ENCODE results near the gene FGD6. TPM values are rescaled to one million over a fixed set of nuclear protein-coding genes. Genes with fewer than 3 reads are reported as not detected.
A peak's percentile ranks its signal among the peaks of the same experiment; 100 is the strongest.
"Not testable (repeated sequence)": the region's sequence is repeated elsewhere in the genome, so short reads cannot be mapped to it uniquely, and the experiment has no call there.

FGD6 gene
- total RNA-seq, 1 donor from 2014 or later, result 31.5 TPM

GRCh38 chr12:95102916-95103671 lies 114.2 kb downstream of the FGD6 start:
- H3K36me3 ChIP-seq (ENCODE audit: control insufficient read depth, insufficient read depth, low read length), result peaks cover 3% of the 10 kb centered on the region
- no peak overlapping the region for H3K4me3 ChIP-seq (ENCODE audit: low read depth, low read length)
- H3K27me3 ChIP-seq (ENCODE audit: control insufficient read depth, insufficient read depth, low read length), result no peaks in the 10 kb centered on the region
- peak; percentile 94 for DNase-seq (ENCODE audit: low read depth)
- no peak for TF ChIP-seq CTCF (IDR thresholded peaks at IDR 0.05; ENCODE audit: insufficient read depth, low read length, poor library complexity, severe bottlenecking)

GRCh38 chr12:95101957-95102356 lies 115.3 kb downstream of the FGD6 start:
- not testable (repeated sequence) for DNase-seq (ENCODE audit: low read depth); H3K36me3 ChIP-seq (ENCODE audit: control insufficient read depth, insufficient read depth, low read length); H3K27me3 ChIP-seq (ENCODE audit: control insufficient read depth, insufficient read depth, low read length); H3K4me3 ChIP-seq (ENCODE audit: low read depth, low read length)

- Histone ChIP-seq H3K27me3 (ENCODE audit: control insufficient read depth, insufficient read depth, low read length) (no peaks in the 10 kb centered on the region), H3K4me3 (ENCODE audit: low read depth, low read length) (no peak overlapping the region), H3K36me3 (ENCODE audit: control insufficient read depth, insufficient read depth, low read length) (peaks cover 3% of the 10 kb centered on the region)
- no peak for TF ChIP-seq CTCF (IDR thresholded peaks at IDR 0.05; ENCODE audit: insufficient read depth, low read length, poor library complexity, severe bottlenecking)
- no peak for DNase-seq (ENCODE audit: low read depth)
These were observed 116.7 kb downstream of the FGD6 start for GRCh38 chr12:95100264-95101190.

GRCh38 chr12:95099270-95099790 lies 117.9 kb downstream of the FGD6 start:
- no peaks in the 10 kb centered on the region for H3K27me3 ChIP-seq (ENCODE audit: control insufficient read depth, insufficient read depth, low read length)
- H3K4me3 ChIP-seq (ENCODE audit: low read depth, low read length), result no peak overlapping the region
- DNase-seq (ENCODE audit: low read depth), result no peak
- H3K36me3 ChIP-seq (ENCODE audit: control insufficient read depth, insufficient read depth, low read length), result peaks cover 3% of the 10 kb centered on the region
- no peak for TF ChIP-seq CTCF (IDR thresholded peaks at IDR 0.05; ENCODE audit: insufficient read depth, low read length, poor library complexity, severe bottlenecking)

- Histone ChIP-seq H3K4me3 (ENCODE audit: low read depth, low read length) (no peak overlapping the region), H3K27me3 (ENCODE audit: control insufficient read depth, insufficient read depth, low read length) (no peaks in the 10 kb centered on the region), H3K36me3 (ENCODE audit: control insufficient read depth, insufficient read depth, low read length) (peaks cover 4% of the 10 kb centered on the region)
- TF ChIP-seq CTCF (IDR thresholded peaks at IDR 0.05; ENCODE audit: insufficient read depth, low read length, poor library complexity, severe bottlenecking), result no peak
- DNase-seq (ENCODE audit: low read depth), result no peak
These were observed 120.4 kb downstream of the FGD6 start for GRCh38 chr12:95096852-95097251.

- Histone ChIP-seq H3K36me3 (ENCODE audit: control insufficient read depth, insufficient read depth, low read length) (peaks cover 4% of the 10 kb centered on the region), H3K4me3 (ENCODE audit: low read depth, low read length) (no peak overlapping the region), H3K27me3 (ENCODE audit: control insufficient read depth, insufficient read depth, low read length) (no peaks in the 10 kb centered on the region)
- no peak for DNase-seq (ENCODE audit: low read depth)
- no peak for TF ChIP-seq CTCF (IDR thresholded peaks at IDR 0.05; ENCODE audit: insufficient read depth, low read length, poor library complexity, severe bottlenecking)
These were observed 120.9 kb downstream of the FGD6 start for GRCh38 chr12:95096378-95096777.

- H3K4me3 ChIP-seq (ENCODE audit: low read depth, low read length); H3K36me3 ChIP-seq (ENCODE audit: control insufficient read depth, insufficient read depth, low read length); DNase-seq (ENCODE audit: low read depth); H3K27me3 ChIP-seq (ENCODE audit: control insufficient read depth, insufficient read depth, low read length): not testable (repeated sequence)
These were observed 121.4 kb downstream of the FGD6 start for GRCh38 chr12:95095866-95096265.

All from kidney epithelial cell (primary cell).